OCI-LY3 (cell line): ENCODE data around the gene NDC1.

Experiments
- H2AFZ ChIP-seq: fragments of 200-600, 300-600 bp; shearing (Covaris generic); 2 replicates; pipeline ENCODE4 v1.6.0; 2014; ENCODE audit warnings: antibody characterized with exemption, low read depth, low read length
- H3K27ac ChIP-seq: fragments of 200-600, 300-600 bp; sonication (generic); 2 replicates; pipeline ENCODE4 v1.5.1; 2014; ENCODE audit warnings: mild to moderate bottlenecking, low read length, moderate library complexity, mixed read lengths
- H3K27me3 ChIP-seq: fragments of 200-600, 300-600 bp; sonication (generic); 2 replicates; pipeline ENCODE4 v1.6.1; 2014; ENCODE audit warnings: low read depth, low read length, mixed read lengths
- H3K36me3 ChIP-seq: fragments of 200-600, 300-600 bp; sonication (generic); replicated peaks from 2 replicates; pipeline ENCODE3; 2014; ENCODE audit warnings: low read depth, low read length, mixed read lengths
- H3K4me1 ChIP-seq: fragments of 300-600, 200-600 bp; sonication (generic); 2 replicates; pipeline ENCODE4 v1.6.1; 2014; ENCODE audit warnings: low read length, mixed read lengths
- H3K4me2 ChIP-seq: fragments of 200-600, 300-600 bp; sonication (generic); 2 replicates; pipeline ENCODE4 v1.6.1; 2014; ENCODE audit warnings: low read length, mixed read lengths
- H3K4me3 ChIP-seq: fragments of 300-600, 200-600 bp; sonication (generic); 2 replicates; pipeline ENCODE4 v1.5.1; 2014; ENCODE audit warnings: antibody characterized with exemption, mild to moderate bottlenecking, low read length, moderate library complexity
- H3K79me2 ChIP-seq: fragments of 300-600, 200-600 bp; shearing (Covaris generic); 2 replicates; pipeline ENCODE4 v1.6.1; 2014; ENCODE audit warnings: mild to moderate bottlenecking, low read length, mixed read lengths
- H3K9ac ChIP-seq: fragments of 300-600, 200-600 bp; shearing (Covaris generic); 2 replicates; pipeline ENCODE4 v1.6.0; 2014; ENCODE audit warnings: mild to moderate bottlenecking, low read length, moderate library complexity
- H3K9me3 ChIP-seq: fragments of 200-600, 300-600 bp; shearing (Covaris generic); 2 replicates; pipeline ENCODE4 v1.6.1; 2014; ENCODE audit warnings: low read length, mixed read lengths; ENCODE audit not compliant: insufficient read depth
- H4K20me1 ChIP-seq: fragments of 200-600, 300-600 bp; sonication (generic); 2 replicates; pipeline ENCODE4 v1.6.1; 2016; ENCODE audit warnings: low read length, mixed read lengths; ENCODE audit not compliant: insufficient read depth
- EZH2phosphoT487 ChIP-seq: fragments of 200-600 bp; shearing (Covaris generic); IDR thresholded peaks from 2 replicates; pipeline ENCODE4 v1.6.1; 2018; ENCODE audit warnings: antibody characterized with exemption, mixed run types, low read depth
- TF ChIP-seq, protein P1 (sequence below): fragments of 200-600, 300-600 bp; sonication (generic); IDR thresholded peaks from 2 replicates; pipeline ENCODE4 v1.5.1; 2014; ENCODE audit warnings: antibody characterized with exemption, low read length, low read depth

The NDC1 gene

DNA sequence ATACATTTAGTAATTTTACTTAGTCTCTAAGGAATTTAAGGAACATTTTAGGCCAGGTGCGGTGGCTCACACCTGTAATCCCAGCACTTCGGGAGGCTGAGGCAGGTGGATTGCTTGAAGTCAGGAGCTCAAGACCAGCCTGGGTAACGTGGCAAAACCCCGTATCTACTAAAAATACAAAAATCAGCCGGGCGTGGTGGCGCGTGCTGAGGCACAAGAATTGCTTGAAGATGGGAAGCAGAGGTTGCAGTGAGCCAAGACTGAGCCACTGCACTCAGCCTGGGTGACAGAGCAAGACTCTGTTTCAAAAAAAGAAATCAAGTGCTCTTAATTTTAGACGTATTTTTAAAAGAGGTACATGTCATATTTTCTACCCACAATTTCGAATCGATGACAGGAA is 3.3 kb downstream of the NDC1 start:
- Histone ChIP-seq H3K27ac (no peak overlapping the region), H3K4me2 (no peak overlapping the region), H3K4me3 (no peak overlapping the region), H3K79me2 (peaks cover 68% of the 10 kb centered on the region), H3K9ac (no peak overlapping the region), H4K20me1 (peaks cover 21% of the 10 kb centered on the region; the same call in 1 of the 2 replicates), H3K27me3 (no peaks in the 10 kb centered on the region), H3K36me3 (peaks cover 18% of the 10 kb centered on the region), H2AFZ (no peak overlapping the region), H3K4me1 (peaks cover 19% of the 10 kb centered on the region), H3K9me3 (no peaks in the 10 kb centered on the region)
- TF ChIP-seq EZH2phosphoT487: no peak
- TF ChIP-seq, protein P1, sequence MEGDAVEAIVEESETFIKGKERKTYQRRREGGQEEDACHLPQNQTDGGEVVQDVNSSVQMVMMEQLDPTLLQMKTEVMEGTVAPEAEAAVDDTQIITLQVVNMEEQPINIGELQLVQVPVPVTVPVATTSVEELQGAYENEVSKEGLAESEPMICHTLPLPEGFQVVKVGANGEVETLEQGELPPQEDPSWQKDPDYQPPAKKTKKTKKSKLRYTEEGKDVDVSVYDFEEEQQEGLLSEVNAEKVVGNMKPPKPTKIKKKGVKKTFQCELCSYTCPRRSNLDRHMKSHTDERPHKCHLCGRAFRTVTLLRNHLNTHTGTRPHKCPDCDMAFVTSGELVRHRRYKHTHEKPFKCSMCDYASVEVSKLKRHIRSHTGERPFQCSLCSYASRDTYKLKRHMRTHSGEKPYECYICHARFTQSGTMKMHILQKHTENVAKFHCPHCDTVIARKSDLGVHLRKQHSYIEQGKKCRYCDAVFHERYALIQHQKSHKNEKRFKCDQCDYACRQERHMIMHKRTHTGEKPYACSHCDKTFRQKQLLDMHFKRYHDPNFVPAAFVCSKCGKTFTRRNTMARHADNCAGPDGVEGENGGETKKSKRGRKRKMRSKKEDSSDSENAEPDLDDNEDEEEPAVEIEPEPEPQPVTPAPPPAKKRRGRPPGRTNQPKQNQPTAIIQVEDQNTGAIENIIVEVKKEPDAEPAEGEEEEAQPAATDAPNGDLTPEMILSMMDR: no peak

DNA sequence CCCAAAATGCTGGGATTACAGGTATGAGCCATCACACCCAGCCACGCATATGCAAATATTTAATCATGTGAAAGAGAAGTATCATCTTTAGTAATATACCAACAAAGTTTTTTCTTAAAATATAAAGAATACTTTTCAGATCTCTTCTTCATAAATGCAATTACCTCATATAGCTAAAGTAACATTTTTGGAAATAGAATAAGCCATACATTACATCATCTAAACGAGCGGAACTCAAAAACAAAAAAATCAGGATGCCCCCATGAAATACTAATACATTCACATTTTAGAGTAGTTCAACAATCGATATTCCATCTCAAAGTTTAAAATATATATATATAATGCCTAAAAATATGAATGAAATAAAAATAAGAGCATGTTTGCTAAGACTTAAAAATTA is 4.7 kb downstream of the NDC1 start:
- peaks cover 21% of the 10 kb centered on the region; the same call in 1 of the 2 replicates for H4K20me1 ChIP-seq
- no peak overlapping the region for H3K27ac ChIP-seq
- H3K4me1 ChIP-seq: peaks cover 15% of the 10 kb centered on the region
- no peak for TF ChIP-seq EZH2phosphoT487
- TF ChIP-seq, protein P1: no peak
- no peak overlapping the region for H3K9ac ChIP-seq
- no peaks in the 10 kb centered on the region for H3K9me3 ChIP-seq
- H2AFZ ChIP-seq: no peak overlapping the region
- no peaks in the 10 kb centered on the region for H3K27me3 ChIP-seq
- H3K79me2 ChIP-seq: peaks cover 75% of the 10 kb centered on the region
- H3K36me3 ChIP-seq: peaks cover 24% of the 10 kb centered on the region
- H3K4me3 ChIP-seq: no peak overlapping the region
- no peak overlapping the region for H3K4me2 ChIP-seq

DNA sequence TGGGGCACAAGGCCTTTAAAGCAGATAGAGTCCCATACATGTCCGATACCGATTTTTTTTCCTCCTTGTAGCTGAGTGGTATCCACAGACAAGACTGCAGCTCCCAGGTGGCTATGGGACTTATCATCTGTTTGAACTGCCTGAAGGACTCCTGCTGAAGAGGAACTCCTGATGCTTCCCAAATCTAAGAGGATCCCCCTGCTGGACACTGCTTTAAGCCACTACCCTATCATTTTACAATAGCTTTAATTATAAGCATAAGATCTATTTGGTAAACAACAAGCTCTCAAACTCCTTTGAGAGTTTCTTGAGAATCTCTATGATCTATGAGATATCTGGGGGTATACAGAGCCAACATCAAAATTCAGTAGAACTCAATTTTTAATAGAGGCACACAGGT is 11.7 kb downstream of the NDC1 start:
- TF ChIP-seq, protein P1: no peak
- TF ChIP-seq EZH2phosphoT487: no peak
- no peaks in the 10 kb centered on the region for H3K9me3 ChIP-seq
- H3K4me2 ChIP-seq: no peak overlapping the region

DNA sequence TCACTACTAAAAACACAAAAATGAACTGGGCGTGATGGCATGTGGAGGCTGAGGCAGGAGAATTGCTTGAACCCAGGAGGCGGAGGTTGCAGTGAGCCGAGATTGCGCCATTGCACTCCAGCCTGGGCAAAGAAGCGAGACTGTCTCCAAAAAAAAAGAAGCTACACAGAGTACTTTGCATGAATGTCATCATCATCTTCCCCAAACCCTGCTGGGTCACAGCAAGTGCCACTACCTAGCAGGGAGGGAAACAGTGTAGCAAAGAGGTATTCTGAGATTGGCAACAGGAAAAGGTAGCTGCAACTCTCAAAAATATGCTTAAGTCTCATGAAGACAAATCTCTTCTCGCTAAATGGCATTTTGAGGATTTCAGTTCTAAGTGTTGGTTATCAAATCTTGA is 12.8 kb downstream of the NDC1 start:
- TF ChIP-seq EZH2phosphoT487: no peak
- TF ChIP-seq, protein P1: no peak
- no peaks in the 10 kb centered on the region for H3K27me3 ChIP-seq
- no peak overlapping the region for H3K4me3 ChIP-seq
- peaks cover 33% of the 10 kb centered on the region for H3K79me2 ChIP-seq
- H3K4me2 ChIP-seq: no peak overlapping the region
- no peak overlapping the region for H2AFZ ChIP-seq
- no peak overlapping the region for H3K27ac ChIP-seq
- peaks cover 22% of the 10 kb centered on the region for H3K36me3 ChIP-seq
- H3K9ac ChIP-seq: no peak overlapping the region
- H3K9me3 ChIP-seq: no peaks in the 10 kb centered on the region
- peaks cover 3% of the 10 kb centered on the region for H3K4me1 ChIP-seq
- H4K20me1 ChIP-seq: no peaks in the 10 kb centered on the region

More for the DNA sequence above, 11.7 kb downstream of the NDC1 start:
- H3K4me1 ChIP-seq: peaks cover 3% of the 10 kb centered on the region
- H3K27ac ChIP-seq: no peak overlapping the region
- peaks cover 31% of the 10 kb centered on the region for H3K79me2 ChIP-seq
- H2AFZ ChIP-seq: no peak overlapping the region
- no peaks in the 10 kb centered on the region for H3K27me3 ChIP-seq
- peaks cover 22% of the 10 kb centered on the region for H3K36me3 ChIP-seq
- H4K20me1 ChIP-seq: no peaks in the 10 kb centered on the region
- H3K9ac ChIP-seq: no peak overlapping the region
- H3K4me3 ChIP-seq: no peak overlapping the region
